Aorta (tissue), 5 donors: Measurements from ENCODE around the gene NDUFV3. TPM values are rescaled to one million over a fixed set of nuclear protein-coding genes. Genes with fewer than 3 reads are reported as not detected.

Source experiments
- ATAC-seq: fragments of 200-7000 bp; cut with Tn5 transposase; one replicate; pipeline ENCODE4 v1.9.1; 2022; ENCODE audit warnings: moderate library complexity; ENCODE audit not compliant: low FRiP score
- DNase-seq, 2 donors: peaks; one replicate each; pipeline ENCODE4 v3.0.0-alpha.2; 2020
- H3K27ac ChIP-seq, 2 donors: one replicate each; pipeline ENCODE4 v1.5.1; 2013; ENCODE audit warnings: low read length in 2 of 2, mild to moderate bottlenecking in 2 of 2, moderate library complexity in 2 of 2, control low read depth in 1 of 2, inconsistent platforms in 1 of 2, low read depth in 1 of 2
- H3K27me3 ChIP-seq, 2 donors: one replicate each; pipeline ENCODE4 v1.6.1; 2013; ENCODE audit warnings: control low read depth in 1 of 2, low read length in 1 of 2, mild to moderate bottlenecking in 1 of 2, moderate library complexity in 1 of 2; ENCODE audit not compliant: insufficient read depth in 2 of 2, control insufficient read depth in 1 of 2
- H3K36me3 ChIP-seq, 2 donors: one replicate each; pipeline ENCODE4 v1.6.1; 2013; ENCODE audit warnings: control low read depth in 1 of 2, low read length in 1 of 2, mild to moderate bottlenecking in 1 of 2; ENCODE audit not compliant: insufficient read depth in 2 of 2, control insufficient read depth in 1 of 2
- H3K4me1 ChIP-seq, 2 donors: one replicate each; pipeline ENCODE4 v1.6.1; 2013; ENCODE audit warnings: low read length in 2 of 2, control low read depth in 1 of 2, mild to moderate bottlenecking in 1 of 2, moderate library complexity in 1 of 2; ENCODE audit not compliant: insufficient read depth in 2 of 2, control insufficient read depth in 1 of 2
- H3K4me3 ChIP-seq, 2 donors: one replicate each; pipeline ENCODE4 v1.5.1; 2013; ENCODE audit warnings: low read length in 2 of 2, control low read depth in 1 of 2, mild to moderate bottlenecking in 1 of 2
- H3K9me3 ChIP-seq: one replicate; pipeline ENCODE4 v1.6.1; 2013; ENCODE audit warnings: mild to moderate bottlenecking, low read length; ENCODE audit not compliant: control insufficient read depth
- WGBS, 2 donors: extraction: QIAGEN DNeasy Blood & Tissue Kit; methylation state at CpG; one replicate each; pipeline ENCODE4 v1.1.7; 2013; 5-methylcytosine and 5-hydroxymethylcytosine counted together
- intact Hi-C, 2 donors: fragments of 100-400 bp; cut with DNase I; formaldehyde crosslinking; loops; one replicate each; pipeline versions ENCODE4 v1.14.2 to v1.15.0; 2022
- polyA plus RNA-seq, 2 donors: library from polyadenylated mRNA; stranded (reverse); fragments of 200-250 nt; gene quantifications; one replicate each; pipeline ENCODE4 v1.2.3, GENCODE V29; 2013
- total RNA-seq, 2 donors: library from RNA; stranded (reverse); fragmentation: NEBNext Ultra II Directional; extraction: Animal tissue kit (Norgen Biotek cat#: 25700); gene quantifications; one replicate each; pipeline ENCODE4 v1.2.1, GENCODE V29; 2021
- donor health status: healthy with polysubstance abuse.
- donor health status: Bipolar disorder and iron deficiency.
- donor health status: DM: no; HTN: no; CAD: no.
- donor health status: DM: no; HTN: no; CAD: no.
- donor health status: DM: yes; HTN: yes; CAD: no.

Gene NDUFV3
- total and polyA plus RNA-seq, 4 donors = 16.3 to 34.4 (median 26.9) TPM

- H3K27me3 ChIP-seq = no peaks in the 10 kb centered on the region
- no peak for DNase-seq
- H3K4me1 ChIP-seq = no peaks in the 10 kb centered on the region
- no peaks in the 10 kb centered on the region for H3K9me3 ChIP-seq
- WGBS, 2 donors = 88 to 90% methylated on average over 10 of the region's 10 CpGs
- no peak overlapping the region for H3K27ac ChIP-seq
- intact Hi-C loops = no loop called here
- peaks cover 0 to 5% of the 10 kb centered on the region in 2 donors for H3K36me3 ChIP-seq
- no peak for ATAC-seq
- H3K4me3 ChIP-seq = no peak overlapping the region
Observed at GRCh38 chr21:42861311-42861847, 31.7 kb upstream of the NDUFV3 start.

- intact Hi-C loops = no loop called here
- 90 to 91% methylated on average over 29 of the region's 29 CpGs for WGBS, 2 donors
- H3K27me3 ChIP-seq = no peaks in the 10 kb centered on the region
- peaks cover 0 to 5% of the 10 kb centered on the region in 2 donors for H3K36me3 ChIP-seq
- ATAC-seq = no peak
- H3K4me1 ChIP-seq = no peaks in the 10 kb centered on the region
- no peak for DNase-seq
- H3K9me3 ChIP-seq = no peaks in the 10 kb centered on the region
- H3K27ac ChIP-seq = no peak overlapping the region
- H3K4me3 ChIP-seq = no peak overlapping the region
Observed at GRCh38 chr21:42861848-42862400, 31.2 kb upstream of the NDUFV3 start.

- Histone ChIP-seq H3K4me1 (no peaks in the 10 kb centered on the region), H3K36me3 (peaks cover 0 to 5% of the 10 kb centered on the region in 2 donors), H3K27me3 (no peaks in the 10 kb centered on the region), H3K9me3 (no peaks in the 10 kb centered on the region), H3K27ac (no peak overlapping the region), H3K4me3 (no peak overlapping the region)
- intact Hi-C loops = no loop called here
- 92% methylated on average over 20 to 21 of the region's 21 CpGs for WGBS, 2 donors
- ATAC-seq (no peak), DNase-seq (no peak)
Observed at GRCh38 chr21:42862774-42863503, 30.2 kb upstream of the NDUFV3 start.

GRCh38 chr21:42863504-42863870 is 29.6 kb upstream of the NDUFV3 start:
- Histone ChIP-seq H3K27me3 (no peaks in the 10 kb centered on the region), H3K4me3 (no peak overlapping the region), H3K36me3 (peaks cover 0 to 3% of the 10 kb centered on the region in 2 donors), H3K4me1 (no peaks in the 10 kb centered on the region), H3K27ac (no peak overlapping the region), H3K9me3 (no peaks in the 10 kb centered on the region)
- ATAC-seq (no peak), DNase-seq (no peak)
- intact Hi-C loops = no loop called here
- WGBS, 2 donors = 79 to 88% methylated on average over 13 of the region's 13 CpGs

GRCh38 chr21:42864286-42864685 is 28.8 kb upstream of the NDUFV3 start:
- Histone ChIP-seq H3K27me3 (no peaks in the 10 kb centered on the region), H3K4me1 (no peaks in the 10 kb centered on the region), H3K9me3 (no peaks in the 10 kb centered on the region), H3K36me3 (peaks cover 0 to 3% of the 10 kb centered on the region in 2 donors), H3K27ac (no peak overlapping the region), H3K4me3 (no peak overlapping the region)
- intact Hi-C loops = no loop called here
- WGBS, 2 donors = 91% methylated on average over 14 of the region's 14 CpGs
- DNase-seq = no peak
- no peak for ATAC-seq

- Histone ChIP-seq H3K9me3 (no peaks in the 10 kb centered on the region), H3K27me3 (no peaks in the 10 kb centered on the region), H3K36me3 (peaks cover 0 to 3% of the 10 kb centered on the region in 2 donors), H3K4me3 (no peak overlapping the region), H3K27ac (no peak overlapping the region), H3K4me1 (no peaks in the 10 kb centered on the region)
- ATAC-seq (peak; percentile 6), DNase-seq (no peak)
- intact Hi-C loops = no loop called here
- WGBS, 2 donors = 89% methylated on average over 26 of the region's 26 CpGs
Observed at GRCh38 chr21:42864815-42865775, 28.0 kb upstream of the NDUFV3 start.

- ATAC-seq (no peak), DNase-seq (no peak)
- no peaks in the 10 kb centered on the region for H3K27me3 ChIP-seq
- H3K9me3 ChIP-seq = no peaks in the 10 kb centered on the region
- H3K4me1 ChIP-seq = no peaks in the 10 kb centered on the region
- H3K36me3 ChIP-seq = peaks cover 0 to 3% of the 10 kb centered on the region in 2 donors
- intact Hi-C loops = no loop called here
- H3K27ac ChIP-seq = no peak overlapping the region
- no peak overlapping the region for H3K4me3 ChIP-seq
- WGBS, 2 donors = 78 to 83% methylated on average over 8 of the region's 8 CpGs
Observed at GRCh38 chr21:42865776-42866160, 27.3 kb upstream of the NDUFV3 start.

GRCh38 chr21:42868196-42868595 is 24.9 kb upstream of the NDUFV3 start:
- Histone ChIP-seq H3K4me3 (no peak overlapping the region), H3K27ac (no peak overlapping the region), H3K36me3 (peaks cover 0 to 4% of the 10 kb centered on the region in 2 donors), H3K9me3 (no peaks in the 10 kb centered on the region), H3K4me1 (no peaks in the 10 kb centered on the region), H3K27me3 (no peaks in the 10 kb centered on the region)
- DNase-seq = no peak
- ATAC-seq = no peak
- 91 to 92% methylated on average over 10 of the region's 10 CpGs for WGBS, 2 donors
- intact Hi-C loops = no loop called here
